ENCODE data around the gene TTF2. TPM values are rescaled to one million over a fixed set of nuclear protein-coding genes. Genes with fewer than 3 reads are reported as not detected.
A peak's percentile ranks its signal among the peaks of the same experiment; 100 is the strongest.

TTF2 gene
- 10 to 100 TPM; 20.1 to 24.5 (median 24.2) TPM for polyA plus RNA-seq (ENCODE audit: insufficient read length in 3 of 3)

DNA sequence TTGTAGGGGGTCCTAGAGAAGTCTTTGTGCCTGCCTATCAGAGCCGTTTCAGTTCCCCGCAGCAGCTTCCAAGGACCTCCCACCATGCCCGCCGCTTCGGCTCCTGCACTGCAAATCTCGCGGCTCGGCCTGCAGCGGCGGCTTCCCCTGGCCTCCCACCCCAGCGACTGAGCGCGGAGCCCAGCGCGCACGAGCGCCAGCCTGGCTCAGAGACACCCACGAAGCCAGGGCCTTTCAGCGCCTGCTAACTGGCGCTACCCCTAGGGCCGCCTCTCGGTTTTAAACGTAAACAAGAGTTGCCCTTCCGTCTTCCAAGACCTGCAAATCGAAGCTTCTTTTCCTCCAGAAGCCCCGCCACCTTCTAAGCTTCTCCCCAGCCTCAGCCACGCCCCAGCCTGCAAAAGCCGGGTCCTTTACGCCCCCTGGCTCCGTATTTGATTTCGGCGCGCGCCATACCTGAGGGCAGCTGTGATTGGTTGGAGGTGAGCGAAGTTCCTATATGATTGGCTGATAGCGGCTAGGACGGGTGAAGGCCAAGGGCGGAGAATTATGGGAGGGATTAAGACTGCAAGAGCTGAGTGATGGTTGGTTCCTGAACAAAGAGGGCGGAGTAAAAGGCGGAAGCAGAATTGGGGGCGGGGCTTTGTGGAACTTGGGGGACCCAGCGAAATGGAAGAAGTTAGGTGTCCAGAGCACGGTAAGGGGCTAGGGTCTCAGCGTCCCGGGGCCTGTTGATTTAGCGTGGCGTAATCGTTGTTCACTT is at the start of gene TTF2:
TSS of gene TTF2 (plus strand) at position 649 of the 763 bp plus-strand sequence. CDS start at position 670, 21 bp downstream.
- DNase-seq (ENCODE audit: low read depth in 3 of 3, low spot score in 2 of 3), result peak; percentile 95 to 98 (median 97)

DNA sequence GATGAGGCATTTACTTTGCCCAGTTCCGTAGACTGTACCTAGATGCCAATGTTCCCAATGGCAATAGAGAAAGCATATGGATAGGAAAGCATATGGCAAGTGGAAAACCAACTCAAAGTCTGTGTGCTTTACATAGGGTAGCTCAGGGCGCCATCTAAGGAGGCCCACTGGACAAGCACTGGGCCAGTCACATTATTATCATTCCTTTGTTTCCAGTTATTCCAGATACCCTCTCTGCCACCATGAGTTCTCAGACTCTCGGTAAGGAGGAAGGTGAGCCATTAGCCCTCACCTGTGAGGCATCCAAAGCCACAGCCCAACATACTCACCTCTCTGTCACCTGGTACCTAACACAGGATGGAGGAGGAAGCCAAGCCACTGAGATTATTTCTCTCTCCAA is 48.8 kb upstream of the TTF2 start:
- no peak for DNase-seq (ENCODE audit: low read depth in 3 of 3, low spot score in 2 of 3)

DNA sequence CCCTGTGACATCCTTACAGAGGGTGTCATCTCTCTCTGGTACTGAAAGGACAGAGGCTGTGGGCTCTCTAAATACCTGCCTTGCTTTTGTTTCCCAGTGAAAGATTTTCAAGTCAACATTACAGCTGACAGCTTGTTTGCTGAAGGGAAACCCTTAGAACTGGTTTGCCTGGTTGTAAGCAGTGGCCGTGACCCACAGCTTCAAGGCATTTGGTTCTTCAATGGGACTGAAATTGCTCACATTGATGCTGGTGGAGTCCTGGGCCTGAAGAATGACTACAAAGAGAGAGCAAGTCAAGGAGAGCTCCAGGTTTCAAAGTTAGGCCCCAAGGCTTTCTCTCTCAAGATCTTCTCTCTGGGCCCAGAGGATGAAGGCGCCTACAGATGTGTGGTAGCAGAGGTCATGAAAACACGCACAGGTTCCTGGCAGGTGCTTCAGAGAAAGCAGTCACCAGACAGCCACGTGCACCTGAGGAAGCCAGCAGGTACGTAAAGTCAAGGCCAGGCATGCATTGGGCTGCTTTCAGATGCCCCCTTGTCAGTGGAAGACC is 46.7 kb upstream of the TTF2 start:
- peak; percentile 8 to 41 (median 31) for DNase-seq (ENCODE audit: low read depth in 3 of 3, low spot score in 2 of 3)

DNA sequence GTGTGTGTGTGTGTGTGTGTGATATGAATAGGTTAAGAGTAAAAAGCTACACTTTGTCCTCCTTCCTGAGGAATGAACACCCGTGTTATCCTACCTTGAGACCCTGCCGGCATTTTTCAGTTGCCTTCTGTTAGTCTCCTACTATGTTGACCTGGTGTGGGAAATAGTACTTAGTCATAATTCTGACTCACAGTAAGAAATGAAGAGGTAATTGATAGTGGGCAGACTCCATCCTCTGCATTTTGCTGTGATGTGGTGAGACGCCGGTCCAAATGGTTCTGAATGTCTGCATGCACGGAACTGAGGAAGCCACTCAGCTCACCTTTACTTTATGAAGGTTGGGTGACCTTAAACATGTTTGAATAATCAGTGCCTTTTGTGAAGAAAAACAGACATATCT is 45.9 kb upstream of the TTF2 start:
- DNase-seq (ENCODE audit: low read depth in 3 of 3, low spot score in 2 of 3), result no peak

DNA sequence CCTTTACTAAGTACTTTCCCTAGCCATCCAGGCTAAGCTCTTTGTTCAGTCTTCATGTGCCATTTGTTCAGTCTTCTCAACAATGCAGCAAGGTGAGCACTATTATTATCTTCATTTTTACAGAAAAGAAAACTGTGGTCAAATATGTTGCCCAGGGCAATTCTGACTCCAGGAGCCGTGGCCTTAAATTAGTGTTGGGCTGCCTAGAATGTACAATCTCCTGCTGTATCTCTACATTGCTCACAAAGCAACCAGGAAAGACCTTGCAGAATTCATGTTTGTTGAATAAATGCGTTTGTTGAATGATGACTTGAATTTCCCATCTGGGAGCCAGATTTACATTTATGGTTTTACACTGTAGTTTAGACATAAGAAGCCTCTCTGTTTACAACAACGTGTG is 44.4 kb upstream of the TTF2 start:
- no peak for DNase-seq (ENCODE audit: low read depth in 3 of 3, low spot score in 2 of 3)

DNA sequence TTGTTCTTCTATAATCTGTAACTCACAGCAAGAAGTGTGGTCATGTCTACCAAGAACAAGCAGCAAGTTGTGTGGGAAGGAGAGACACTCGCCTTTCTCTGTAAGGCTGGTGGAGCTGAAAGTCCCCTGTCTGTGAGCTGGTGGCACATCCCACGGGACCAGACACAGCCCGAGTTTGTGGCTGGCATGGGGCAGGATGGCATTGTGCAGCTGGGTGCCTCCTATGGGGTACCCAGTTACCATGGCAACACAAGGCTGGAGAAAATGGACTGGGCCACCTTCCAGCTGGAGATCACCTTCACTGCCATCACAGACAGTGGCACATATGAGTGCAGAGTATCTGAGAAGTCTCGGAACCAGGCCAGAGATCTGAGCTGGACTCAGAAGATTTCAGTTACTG is 43.1 kb upstream of the TTF2 start:
- DNase-seq (ENCODE audit: low read depth in 3 of 3, low spot score in 2 of 3), result no peak

DNA sequence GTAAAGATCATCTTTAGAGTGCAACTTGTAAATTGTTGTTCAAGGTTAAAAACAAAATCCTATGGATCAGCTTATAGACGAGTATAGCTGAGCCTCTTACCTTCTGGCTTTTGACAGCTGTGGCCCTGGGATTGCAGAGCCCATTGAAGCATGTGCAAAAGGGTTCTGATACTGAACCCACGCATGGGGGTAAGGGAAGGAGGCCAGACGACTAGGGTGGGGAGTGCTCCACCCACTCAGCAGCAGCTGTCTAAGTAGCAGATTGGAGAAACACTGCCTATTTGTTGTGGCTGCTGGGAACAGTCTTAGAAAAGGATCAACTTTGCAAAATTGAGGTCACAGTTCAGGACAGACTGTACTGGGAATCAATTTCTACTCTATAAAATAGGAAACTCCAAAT is 42.5 kb upstream of the TTF2 start:
- no peak for DNase-seq (ENCODE audit: low read depth in 3 of 3, low spot score in 2 of 3)

DNA sequence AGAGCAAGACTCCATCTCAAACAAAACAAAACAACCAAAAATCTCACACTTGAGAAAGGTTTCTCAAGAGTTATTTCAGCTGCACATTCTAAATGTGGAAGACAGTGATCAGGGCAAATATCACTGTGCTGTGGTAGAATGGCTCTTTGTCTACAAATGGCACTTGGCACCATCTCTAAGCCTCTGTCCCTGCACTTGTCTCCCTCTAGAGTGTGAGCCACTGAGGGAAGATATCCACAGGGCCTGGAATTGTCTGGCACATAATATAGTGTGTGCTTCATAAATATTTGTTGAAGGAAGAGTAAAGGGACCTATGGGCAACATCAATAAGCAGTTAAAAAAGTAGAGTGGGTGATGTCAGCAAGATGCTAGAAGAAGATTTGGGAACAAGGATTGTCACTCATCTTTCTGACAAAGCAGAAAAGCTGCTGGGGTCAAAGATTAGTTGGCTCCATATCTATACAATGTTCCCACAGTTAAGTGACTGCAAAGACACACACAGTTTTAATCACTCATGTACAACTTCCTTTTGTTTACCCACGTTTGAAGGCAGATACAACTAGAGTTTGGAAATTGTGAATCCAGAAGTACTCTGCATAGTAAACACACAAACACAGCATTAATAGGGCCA is 39.5 kb upstream of the TTF2 start:
- no peak for DNase-seq (ENCODE audit: low read depth in 3 of 3, low spot score in 2 of 3)

DNA sequence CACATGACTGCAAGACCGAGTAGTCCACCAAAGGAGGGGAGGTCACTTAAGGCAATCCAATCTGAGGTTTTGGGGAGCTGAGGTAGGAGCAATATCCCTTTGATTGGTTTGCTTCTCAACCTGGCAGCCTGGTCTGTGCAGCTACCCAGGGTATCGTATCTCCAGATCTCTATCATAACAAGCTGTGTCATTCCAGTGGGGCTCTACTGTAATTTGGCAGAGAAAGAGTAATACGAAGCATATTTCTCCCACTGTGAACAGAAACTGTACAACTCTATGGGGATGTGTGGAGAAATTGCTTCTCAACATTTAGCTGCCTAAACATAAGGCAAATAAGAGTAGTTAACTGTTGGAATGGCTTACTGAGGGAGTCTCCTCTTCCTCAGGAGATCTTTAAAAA is 38.0 kb upstream of the TTF2 start:
- DNase-seq (ENCODE audit: low read depth in 3 of 3, low spot score in 2 of 3), result no peak

DNA sequence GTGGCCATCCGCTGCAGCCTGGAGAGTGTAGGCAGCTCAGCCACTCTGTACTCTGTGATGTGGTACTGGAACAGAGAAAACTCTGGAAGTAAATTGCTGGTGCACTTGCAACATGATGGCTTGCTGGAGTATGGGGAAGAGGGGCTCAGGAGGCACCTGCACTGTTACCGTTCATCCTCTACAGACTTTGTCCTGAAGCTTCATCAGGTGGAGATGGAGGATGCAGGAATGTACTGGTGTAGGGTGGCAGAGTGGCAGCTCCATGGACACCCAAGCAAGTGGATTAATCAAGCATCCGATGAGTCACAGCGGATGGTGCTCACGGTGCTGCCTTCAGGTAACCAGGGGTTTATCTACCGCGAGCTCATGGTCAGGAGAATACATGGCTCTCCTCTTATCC is 34.6 kb upstream of the TTF2 start:
- DNase-seq (ENCODE audit: low read depth in 3 of 3, low spot score in 2 of 3), result no peak

DNA sequence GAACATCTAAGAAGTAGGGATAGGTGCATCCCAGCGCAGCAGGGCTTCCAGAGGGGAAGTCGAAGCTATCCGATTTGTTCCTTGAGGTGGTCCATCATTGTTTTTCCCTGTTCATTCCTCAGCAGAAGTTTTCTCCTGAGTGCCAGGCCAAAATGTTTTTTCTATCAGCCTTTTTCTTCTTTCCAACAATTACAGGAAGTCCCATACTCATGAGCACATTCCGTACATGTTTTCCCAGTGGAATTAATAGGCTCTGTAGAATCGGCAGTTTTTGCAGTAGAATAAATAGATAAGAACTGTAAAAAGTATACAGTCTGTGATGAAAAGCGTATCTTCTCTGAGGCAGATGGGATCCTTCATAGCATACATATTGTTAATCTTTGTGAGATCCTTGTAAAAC is 33.8 kb upstream of the TTF2 start:
- no peak for DNase-seq (ENCODE audit: low read depth in 3 of 3, low spot score in 2 of 3)

DNA sequence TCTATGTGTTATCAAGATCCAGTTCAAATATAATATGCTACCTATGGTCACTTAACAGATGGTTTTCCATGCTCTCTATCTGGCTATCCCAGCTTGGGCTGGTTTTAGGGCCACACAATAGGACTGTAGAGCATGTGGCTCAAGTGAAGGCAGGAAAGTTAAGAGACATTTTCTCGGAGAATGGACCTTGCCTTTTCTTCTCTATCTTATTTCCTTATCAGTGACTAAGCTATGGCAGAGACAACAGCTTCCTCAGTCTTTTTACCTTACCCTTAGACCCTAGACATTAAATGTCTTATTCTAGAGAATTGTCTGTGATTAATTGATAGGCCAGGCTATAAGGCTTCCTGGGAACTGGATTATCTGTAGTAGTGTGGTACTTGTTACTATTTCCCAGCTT is 30.4 kb upstream of the TTF2 start:
- no peak for DNase-seq (ENCODE audit: low read depth in 3 of 3, low spot score in 2 of 3)

DNA sequence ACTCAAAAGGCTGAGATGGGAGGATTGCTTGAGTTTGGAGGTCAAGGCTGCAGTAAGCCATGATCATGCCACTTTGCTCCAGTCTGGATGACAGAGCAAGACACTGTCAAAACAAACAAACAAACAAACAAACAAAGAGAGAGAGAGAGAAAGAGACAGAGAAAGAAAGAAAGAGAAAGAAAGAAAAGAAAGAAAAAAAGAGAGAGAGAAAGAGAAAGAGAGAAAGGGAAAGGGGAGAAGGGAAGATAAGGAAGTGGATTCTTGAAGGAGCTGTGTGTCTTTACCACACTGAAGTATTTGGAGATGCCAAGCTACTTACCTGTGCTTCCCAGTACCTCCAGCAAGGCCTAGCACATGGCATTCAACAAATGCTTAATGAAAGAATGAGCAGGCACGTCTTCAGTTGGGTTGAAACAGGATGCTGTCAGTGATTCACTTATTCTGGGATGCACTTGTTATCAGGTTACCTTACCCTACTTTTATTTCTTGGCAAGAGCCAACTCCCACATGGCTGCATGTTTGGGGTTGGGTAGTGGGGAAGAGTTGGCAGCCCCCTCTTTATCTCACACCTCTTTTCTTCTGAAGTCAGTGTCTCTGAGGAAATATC is 29.8 kb upstream of the TTF2 start:
- no peak for DNase-seq (ENCODE audit: low read depth in 3 of 3, low spot score in 2 of 3)

DNA sequence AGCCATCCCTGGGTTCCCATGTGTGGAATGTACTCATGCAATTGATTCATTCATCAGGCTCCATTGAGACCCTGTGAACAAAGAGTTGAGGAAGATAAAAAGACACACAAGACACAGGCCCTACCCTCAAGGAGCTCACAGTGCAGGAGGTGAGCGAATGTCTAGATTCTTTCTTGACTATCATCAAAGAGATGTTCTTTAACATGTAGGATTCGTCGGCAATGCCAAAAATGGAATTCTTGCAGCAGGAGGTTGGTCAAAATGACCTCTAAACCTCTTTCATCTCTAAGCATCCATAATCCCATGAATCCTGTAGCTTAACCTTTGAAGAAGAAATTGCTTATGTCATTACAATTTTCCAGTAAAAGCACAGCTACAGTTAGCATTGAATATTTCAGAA is 27.9 kb upstream of the TTF2 start:
- DNase-seq (ENCODE audit: low read depth in 3 of 3, low spot score in 2 of 3), result no peak

DNA sequence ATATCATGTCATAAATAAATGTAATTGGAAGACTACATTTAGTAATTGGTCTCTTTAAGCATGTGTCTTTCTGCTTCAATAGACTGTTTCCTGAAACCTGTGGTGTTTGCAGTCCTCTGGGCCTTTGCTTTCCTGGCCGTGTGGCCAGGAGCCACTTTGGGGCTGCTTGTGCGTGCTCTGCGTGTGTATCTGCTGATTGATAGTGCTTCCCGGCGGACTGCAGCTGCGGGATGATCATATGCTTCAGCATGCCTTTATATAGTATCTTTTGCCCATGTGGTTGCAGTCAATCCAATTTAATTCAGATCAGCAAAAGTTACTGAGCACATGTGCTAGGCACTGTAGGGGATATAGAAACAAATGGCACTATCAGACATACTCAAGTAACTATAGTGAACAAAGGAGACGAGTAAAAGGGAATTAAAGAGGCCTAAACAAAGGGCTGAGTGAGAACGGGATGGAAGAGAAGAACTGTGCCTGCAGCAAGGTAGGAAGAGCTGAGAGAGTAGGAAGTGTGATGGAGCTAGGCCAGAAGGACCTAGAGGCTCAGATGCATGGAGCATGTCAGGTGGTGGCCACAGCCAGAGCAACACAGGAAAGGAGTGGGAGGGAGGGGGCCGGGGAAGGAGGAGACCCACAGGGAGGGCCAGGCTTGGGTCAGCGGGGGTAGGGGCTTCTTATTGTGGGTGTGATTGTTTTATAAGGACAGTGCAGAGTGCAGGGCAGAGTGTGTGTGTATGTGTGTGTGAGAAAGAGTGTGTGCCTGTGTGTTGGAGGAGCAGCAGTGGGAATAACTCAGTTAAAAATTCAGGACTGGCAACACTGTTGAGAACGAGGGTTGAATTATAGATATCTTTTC is 27.2 kb upstream of the TTF2 start:
- DNase-seq (ENCODE audit: low read depth in 3 of 3, low spot score in 2 of 3), result no peak

DNA sequence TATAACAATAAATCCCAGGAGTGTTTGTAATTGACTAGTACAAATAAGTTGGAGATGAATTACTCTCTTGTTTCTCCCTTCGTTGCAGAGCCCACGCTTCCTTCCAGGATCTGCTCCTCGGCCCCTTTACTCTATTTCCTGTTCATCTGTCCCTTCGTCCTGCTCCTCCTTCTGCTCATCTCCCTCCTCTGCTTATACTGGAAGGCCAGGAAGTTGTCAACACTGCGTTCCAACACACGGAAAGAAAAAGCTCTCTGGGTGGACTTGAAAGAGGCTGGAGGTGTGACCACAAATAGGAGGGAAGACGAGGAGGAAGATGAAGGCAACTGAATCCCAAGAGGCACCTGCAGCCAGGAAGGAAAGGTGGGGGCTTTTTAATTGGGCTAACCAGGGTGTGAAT is 26.4 kb upstream of the TTF2 start:
- no peak for DNase-seq (ENCODE audit: low read depth in 3 of 3, low spot score in 2 of 3)

DNA sequence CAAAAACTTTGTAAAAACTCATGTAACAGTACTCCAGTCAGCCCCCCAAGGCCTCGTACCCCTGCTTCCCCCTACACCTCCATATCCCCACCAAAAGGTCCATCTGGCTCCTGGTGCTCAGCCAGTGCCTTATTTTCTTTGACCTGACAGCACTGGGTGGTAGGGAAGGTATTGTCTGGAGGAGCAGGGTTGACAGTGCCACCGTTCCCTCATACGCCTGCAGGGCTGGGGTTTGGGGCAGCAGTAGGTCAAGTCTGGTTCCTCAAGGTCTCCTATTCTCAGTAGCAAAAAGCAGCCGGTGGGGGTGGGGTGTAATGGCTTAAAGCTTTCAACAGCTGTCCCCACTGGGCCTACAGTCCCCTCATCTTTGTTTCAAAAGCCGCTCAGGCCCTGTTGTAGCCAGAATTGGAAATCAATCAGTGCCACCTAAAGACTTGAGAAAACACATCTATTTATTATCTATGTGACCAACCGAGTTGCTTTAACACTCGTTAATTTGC is 25.3 kb upstream of the TTF2 start:
- no peak for DNase-seq (ENCODE audit: low read depth in 3 of 3, low spot score in 2 of 3)

DNA sequence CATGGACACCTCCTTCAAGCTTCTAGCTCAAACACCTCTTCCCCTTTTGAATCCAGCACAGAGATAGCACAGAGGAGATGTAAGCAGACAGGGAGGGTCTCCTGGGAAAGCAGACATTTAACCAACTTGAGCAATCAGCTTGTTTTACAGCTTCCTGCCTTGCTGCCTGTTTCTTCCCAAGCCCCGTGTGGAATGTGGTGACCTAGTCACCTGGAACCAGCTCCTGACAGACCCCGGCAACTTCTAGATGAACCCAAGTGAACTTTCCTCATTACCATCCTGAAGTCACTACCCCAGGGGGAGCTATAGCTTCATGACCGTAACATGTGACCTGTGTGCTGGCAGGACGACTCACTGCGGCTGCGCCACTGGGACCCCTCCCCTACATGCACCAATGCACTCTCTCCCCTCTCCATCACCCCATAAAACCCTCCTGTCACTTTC is 24.1 kb upstream of the TTF2 start:
- DNase-seq (ENCODE audit: low read depth in 3 of 3, low spot score in 2 of 3), result peak in 2 of 3 donors; percentile 47 to 66

DNA sequence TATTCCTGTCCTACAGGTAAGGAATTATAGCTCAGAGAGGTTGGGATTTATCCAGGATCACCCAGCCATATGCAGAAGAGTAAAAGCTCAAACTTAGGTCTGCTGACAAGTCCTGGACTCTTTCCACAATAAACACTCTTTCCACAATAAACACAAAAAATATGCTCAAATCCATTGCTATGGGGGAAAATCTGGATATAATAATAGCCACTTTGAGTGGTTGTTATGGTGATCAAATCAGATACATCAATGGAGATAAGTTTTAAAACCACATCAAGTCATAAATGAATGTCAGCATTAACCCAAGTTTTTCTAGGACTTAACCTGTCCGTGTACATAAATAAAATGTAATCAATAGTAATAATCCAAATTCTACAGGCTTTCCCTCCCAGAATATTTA is 22.3 kb upstream of the TTF2 start:
- no peak for DNase-seq (ENCODE audit: low read depth in 3 of 3, low spot score in 2 of 3)

DNA sequence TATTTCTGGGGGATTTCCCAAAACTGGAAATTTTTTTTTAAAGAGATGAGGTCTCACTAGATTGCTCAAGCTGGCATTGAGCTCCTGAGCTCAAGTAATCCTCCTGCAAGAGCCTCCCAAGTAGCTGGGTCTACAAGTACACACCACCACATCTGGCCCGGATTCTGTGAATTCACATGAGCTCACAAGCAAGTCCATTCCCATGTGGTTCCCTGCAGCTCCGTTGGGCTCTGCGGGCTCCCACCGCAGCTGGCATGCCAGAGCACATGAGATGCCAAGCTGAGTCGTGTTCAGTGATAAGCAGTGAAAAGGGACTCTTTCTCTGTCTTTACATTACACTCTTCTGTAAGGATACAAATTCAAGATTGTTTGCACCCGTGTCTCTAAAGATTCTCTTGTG is 21.9 kb upstream of the TTF2 start:
- DNase-seq (ENCODE audit: low read depth in 3 of 3, low spot score in 2 of 3), result no peak

DNA sequence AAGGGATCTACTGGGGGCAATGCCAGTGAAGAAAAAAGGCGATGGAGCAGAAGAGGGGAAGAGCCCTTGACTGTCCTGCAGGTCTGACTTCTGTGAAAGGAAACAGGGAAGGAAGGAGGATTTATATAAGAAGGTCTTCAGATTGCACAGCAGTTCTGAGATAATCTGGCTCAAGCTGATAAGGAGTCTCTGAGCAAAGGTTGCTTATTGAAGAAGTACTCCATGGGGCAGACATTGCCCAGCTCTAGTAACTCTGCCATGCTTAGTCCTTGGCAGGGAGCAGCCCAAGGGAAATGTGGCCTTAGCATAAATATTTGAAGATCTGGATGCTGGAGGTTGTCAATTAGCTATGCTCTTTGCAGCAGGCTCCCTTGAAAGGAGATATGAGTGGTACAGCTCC is 15.9 kb upstream of the TTF2 start:
- no peak for DNase-seq (ENCODE audit: low read depth in 3 of 3, low spot score in 2 of 3)
